HG02588 (cell line): ENCODE measurements around the gene PTPRE.

ENCODE experiments used
- ATAC-seq: cut with Tn5 transposase; IDR thresholded peaks from one replicate; pipeline ENCODE4 v1.9.1; 2021; ENCODE audit warnings: mild to moderate bottlenecking, moderate library complexity; ENCODE audit not compliant: unreplicated experiment

The PTPRE gene

GRCh38 chr10:127948791-127949190, 41.9 kb downstream of the PTPRE start:
- ATAC-seq, result no peak

GRCh38 chr10:127949831-127950230, 42.9 kb downstream of the PTPRE start:
- no peak for ATAC-seq

GRCh38 chr10:127951861-127952574, 45.1 kb downstream of the PTPRE start:
- ATAC-seq, result no peak

GRCh38 chr10:127952575-127952869, 45.6 kb downstream of the PTPRE start:
- no peak for ATAC-seq

- ATAC-seq, result no peak
Observed at GRCh38 chr10:127952918-127953317, 46.0 kb downstream of the PTPRE start.

GRCh38 chr10:127953876-127954275, 47.0 kb downstream of the PTPRE start:
- ATAC-seq, result no peak

- ATAC-seq, result no peak
Observed at GRCh38 chr10:127959428-127959827, 52.5 kb downstream of the PTPRE start.

- no peak for ATAC-seq
Observed at GRCh38 chr10:127961071-127961470, 54.2 kb downstream of the PTPRE start.

GRCh38 chr10:127962205-127962604, 55.3 kb downstream of the PTPRE start:
- no peak for ATAC-seq

- ATAC-seq, result no peak
Observed at GRCh38 chr10:127963136-127963535, 56.2 kb downstream of the PTPRE start.

GRCh38 chr10:127964621-127965020, 57.7 kb downstream of the PTPRE start:
- no peak for ATAC-seq

- ATAC-seq, result no peak
Observed at GRCh38 chr10:127966875-127967274, 60.0 kb downstream of the PTPRE start.

GRCh38 chr10:127968027-127968441, 61.1 kb downstream of the PTPRE start:
- no peak for ATAC-seq

GRCh38 chr10:127968659-127969058, 61.8 kb downstream of the PTPRE start:
- ATAC-seq, result no peak

GRCh38 chr10:127971101-127971946, 64.4 kb downstream of the PTPRE start:
- no peak for ATAC-seq

GRCh38 chr10:127971963-127972615, 65.2 kb downstream of the PTPRE start:
- ATAC-seq, result no peak

GRCh38 chr10:127972751-127973357, 66.0 kb downstream of the PTPRE start:
- ATAC-seq, result no peak

- no peak for ATAC-seq
Observed at GRCh38 chr10:127973791-127974311, 66.9 kb downstream of the PTPRE start.

GRCh38 chr10:127974911-127975310, 68.0 kb downstream of the PTPRE start:
- ATAC-seq, result no peak

- no peak for ATAC-seq
Observed at GRCh38 chr10:127976286-127976685, 69.4 kb downstream of the PTPRE start.

- no peak for ATAC-seq
Observed at GRCh38 chr10:127976701-127977356, 69.9 kb downstream of the PTPRE start.
